ENCODE results near the gene CCDC142.
A peak's percentile ranks its signal among the peaks of the same experiment; 100 is the strongest.

Gene CCDC142, protein sequence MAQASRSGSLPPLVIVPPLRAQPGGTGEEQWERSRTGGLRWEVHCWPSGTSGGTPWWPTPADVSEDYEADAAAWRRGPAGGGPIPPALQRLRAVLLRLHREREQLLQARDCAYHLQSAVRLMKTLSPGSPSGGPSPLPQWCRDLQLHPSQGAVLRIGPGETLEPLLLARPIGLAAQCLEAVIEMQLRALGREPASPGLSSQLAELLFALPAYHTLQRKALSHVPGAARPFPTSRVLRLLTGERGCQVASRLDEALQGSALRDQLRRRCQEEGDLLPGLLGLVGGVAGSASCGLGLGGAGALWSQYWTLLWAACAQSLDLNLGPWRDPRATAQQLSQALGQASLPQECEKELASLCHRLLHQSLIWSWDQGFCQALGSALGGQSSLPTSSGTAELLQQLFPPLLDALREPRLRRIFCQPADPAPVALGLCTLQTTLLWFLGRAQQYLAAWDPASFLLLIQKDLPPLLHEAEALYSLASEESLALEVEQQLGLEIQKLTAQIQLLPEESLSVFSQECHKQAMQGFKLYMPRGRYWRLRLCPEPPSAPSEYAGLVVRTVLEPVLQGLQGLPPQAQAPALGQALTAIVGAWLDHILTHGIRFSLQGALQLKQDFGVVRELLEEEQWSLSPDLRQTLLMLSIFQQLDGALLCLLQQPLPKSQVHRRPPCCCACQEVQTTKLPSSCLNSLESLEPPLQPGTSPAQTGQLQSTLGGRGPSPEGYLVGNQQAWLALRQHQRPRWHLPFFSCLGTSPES

DNA sequence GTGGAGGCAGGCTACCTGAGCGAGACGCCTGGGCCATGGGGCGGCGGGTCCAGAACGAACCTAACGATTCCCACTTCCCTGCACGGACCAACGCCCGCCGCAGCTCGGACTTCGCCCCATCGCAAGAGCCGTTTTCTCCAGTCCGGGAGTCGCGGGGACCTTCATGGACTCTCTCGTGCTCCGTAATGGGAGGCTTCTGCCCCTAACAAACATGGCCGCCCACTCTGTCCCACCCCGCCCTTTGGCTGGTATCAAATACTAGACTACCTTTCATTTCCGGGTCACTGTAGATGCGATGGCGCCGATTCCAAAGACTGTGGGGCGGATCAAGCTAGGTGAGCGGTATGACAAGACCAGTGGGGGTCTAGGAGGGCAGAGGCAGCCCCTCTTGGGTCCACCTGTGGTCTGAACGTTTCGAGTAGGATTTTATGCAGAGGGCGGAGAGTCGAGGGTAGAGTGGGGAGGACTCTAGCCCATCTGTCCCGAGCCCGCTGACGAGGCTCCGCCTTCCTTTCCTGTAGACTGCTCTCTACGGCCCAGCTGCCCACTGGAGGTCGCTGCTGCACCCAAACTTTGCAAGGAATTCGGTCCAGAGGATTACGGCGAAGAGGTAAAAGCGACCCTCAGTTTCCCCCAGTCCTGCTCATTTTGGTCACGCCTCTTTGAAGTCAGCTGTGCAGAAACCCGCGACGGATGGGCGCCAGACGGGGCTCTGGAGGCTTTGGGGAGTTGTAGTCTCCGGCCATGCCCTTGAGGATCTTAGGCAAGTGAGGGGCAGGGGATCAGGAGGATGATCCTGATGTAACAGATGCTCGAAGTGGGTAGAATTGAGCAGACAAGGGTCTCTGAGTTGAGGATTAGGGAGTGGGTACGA, at the start of gene CCDC142, which contains the start of gene TTC31:
Gene CCDC142, minus strand, starts transcription at position 198 of the 874 bp plus-strand sequence. Its CDS starts 161 bp downstream, at position 37.
Gene TTC31, plus strand, starts transcription at position 281 of the 874 bp plus-strand sequence. Its CDS starts 15 bp downstream, at position 296.
- in situ Hi-C loops (cut with HindIII; ENCODE audit: low sequenced_read_pairs): no loop called here
- TF ChIP-seq, protein P1, sequence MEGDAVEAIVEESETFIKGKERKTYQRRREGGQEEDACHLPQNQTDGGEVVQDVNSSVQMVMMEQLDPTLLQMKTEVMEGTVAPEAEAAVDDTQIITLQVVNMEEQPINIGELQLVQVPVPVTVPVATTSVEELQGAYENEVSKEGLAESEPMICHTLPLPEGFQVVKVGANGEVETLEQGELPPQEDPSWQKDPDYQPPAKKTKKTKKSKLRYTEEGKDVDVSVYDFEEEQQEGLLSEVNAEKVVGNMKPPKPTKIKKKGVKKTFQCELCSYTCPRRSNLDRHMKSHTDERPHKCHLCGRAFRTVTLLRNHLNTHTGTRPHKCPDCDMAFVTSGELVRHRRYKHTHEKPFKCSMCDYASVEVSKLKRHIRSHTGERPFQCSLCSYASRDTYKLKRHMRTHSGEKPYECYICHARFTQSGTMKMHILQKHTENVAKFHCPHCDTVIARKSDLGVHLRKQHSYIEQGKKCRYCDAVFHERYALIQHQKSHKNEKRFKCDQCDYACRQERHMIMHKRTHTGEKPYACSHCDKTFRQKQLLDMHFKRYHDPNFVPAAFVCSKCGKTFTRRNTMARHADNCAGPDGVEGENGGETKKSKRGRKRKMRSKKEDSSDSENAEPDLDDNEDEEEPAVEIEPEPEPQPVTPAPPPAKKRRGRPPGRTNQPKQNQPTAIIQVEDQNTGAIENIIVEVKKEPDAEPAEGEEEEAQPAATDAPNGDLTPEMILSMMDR (IDR thresholded peaks at IDR 0.05; ENCODE audit: low read depth, low read length, missing control alignments): peak; percentile 92
- peak within 1 kb of the TSS; percentile 94 for H3K4me3 ChIP-seq (ENCODE audit: low read depth, low read length)
- DNase-seq (ENCODE audit: low read depth): peak; percentile 87

DNA sequence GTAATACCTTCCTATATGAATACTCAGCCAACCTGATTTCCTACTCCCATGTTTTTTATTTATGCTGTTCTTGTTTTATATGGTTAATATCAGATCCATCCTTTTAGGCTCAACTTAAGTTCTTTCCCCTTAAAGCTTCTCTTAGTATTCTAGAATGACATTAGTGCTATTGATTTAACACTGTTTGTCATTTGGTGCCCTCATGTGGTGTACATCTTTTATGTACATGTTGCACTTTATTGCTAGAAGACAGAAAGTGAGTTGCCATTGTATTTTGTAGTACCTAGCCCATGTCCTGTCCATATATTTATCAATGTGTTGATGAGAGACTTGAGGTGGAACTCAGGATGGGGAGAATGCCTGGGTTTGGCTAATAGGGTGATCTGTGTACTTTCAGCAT, 49.4 kb upstream of the CCDC142 start:
- no peak overlapping the region for H3K4me3 ChIP-seq (ENCODE audit: low read depth, low read length)
- in situ Hi-C loops (cut with HindIII; ENCODE audit: low sequenced_read_pairs): no loop called here
- TF ChIP-seq, protein P1 (IDR thresholded peaks at IDR 0.05; ENCODE audit: low read depth, low read length, missing control alignments): no peak
- DNase-seq (ENCODE audit: low read depth): no peak

DNA sequence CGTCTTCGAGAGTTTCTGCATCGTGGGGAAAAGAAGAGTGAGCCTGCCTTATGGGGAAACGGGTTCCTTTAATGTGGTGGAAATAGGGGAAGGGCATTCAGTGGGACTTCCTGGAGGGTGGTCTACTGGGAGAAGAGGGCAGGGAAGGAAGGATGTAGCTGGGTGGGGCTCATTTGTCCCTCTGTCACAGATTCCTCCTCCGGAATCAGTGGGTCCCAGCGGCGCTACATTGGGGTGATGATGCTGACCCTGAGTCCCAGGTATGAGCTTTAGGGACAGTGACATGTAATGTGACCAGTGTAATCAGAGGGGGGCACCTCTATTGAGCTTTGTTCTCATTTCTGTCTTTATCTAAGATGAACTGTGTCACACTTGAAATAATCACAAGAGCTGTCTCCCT, 48.9 kb upstream of the CCDC142 start:
- TF ChIP-seq, protein P1 (IDR thresholded peaks at IDR 0.05; ENCODE audit: low read depth, low read length, missing control alignments): no peak
- H3K4me3 ChIP-seq (ENCODE audit: low read depth, low read length): no peak overlapping the region
- DNase-seq (ENCODE audit: low read depth): no peak
- in situ Hi-C loops (cut with HindIII; ENCODE audit: low sequenced_read_pairs): no loop called here

DNA sequence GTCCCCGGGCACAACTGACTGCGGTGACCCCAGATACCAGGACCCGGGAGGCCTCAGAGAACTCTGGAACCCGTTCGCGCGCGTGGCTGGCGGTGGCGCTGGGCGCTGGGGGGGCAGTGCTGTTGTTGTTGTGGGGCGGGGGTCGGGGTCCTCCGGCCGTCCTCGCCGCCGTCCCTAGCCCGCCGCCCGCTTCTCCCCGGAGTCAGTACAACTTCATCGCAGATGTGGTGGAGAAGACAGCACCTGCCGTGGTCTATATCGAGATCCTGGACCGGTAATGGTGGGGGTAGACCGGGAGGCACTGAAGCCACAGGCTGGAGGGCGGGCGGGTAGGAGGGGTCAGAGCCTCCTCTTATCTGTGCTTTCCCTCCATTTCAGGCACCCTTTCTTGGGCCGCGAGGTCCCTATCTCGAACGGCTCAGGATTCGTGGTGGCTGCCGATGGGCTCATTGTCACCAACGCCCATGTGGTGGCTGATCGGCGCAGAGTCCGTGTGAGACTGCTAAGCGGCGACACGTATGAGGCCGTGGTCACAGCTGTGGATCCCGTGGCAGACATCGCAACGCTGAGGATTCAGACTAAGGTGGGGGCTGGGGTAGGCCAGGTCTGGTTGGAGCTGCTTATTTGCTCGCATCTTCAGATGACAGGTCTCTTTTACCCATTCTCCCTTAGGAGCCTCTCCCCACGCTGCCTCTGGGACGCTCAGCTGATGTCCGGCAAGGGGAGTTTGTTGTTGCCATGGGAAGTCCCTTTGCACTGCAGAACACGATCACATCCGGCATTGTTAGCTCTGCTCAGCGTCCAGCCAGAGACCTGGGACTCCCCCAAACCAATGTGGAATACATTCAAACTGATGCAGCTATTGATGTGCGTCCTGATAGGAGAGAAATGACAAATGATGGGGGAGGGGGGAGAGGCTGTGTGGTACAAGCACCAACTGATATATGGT, 47.7 kb upstream of the CCDC142 start:
- TF ChIP-seq, protein P1 (IDR thresholded peaks at IDR 0.05; ENCODE audit: low read depth, low read length, missing control alignments): no peak
- no peak for DNase-seq (ENCODE audit: low read depth)
- in situ Hi-C loops (cut with HindIII; ENCODE audit: low sequenced_read_pairs): no loop called here
- H3K4me3 ChIP-seq (ENCODE audit: low read depth, low read length): peak overlapping the region; percentile 99

DNA sequence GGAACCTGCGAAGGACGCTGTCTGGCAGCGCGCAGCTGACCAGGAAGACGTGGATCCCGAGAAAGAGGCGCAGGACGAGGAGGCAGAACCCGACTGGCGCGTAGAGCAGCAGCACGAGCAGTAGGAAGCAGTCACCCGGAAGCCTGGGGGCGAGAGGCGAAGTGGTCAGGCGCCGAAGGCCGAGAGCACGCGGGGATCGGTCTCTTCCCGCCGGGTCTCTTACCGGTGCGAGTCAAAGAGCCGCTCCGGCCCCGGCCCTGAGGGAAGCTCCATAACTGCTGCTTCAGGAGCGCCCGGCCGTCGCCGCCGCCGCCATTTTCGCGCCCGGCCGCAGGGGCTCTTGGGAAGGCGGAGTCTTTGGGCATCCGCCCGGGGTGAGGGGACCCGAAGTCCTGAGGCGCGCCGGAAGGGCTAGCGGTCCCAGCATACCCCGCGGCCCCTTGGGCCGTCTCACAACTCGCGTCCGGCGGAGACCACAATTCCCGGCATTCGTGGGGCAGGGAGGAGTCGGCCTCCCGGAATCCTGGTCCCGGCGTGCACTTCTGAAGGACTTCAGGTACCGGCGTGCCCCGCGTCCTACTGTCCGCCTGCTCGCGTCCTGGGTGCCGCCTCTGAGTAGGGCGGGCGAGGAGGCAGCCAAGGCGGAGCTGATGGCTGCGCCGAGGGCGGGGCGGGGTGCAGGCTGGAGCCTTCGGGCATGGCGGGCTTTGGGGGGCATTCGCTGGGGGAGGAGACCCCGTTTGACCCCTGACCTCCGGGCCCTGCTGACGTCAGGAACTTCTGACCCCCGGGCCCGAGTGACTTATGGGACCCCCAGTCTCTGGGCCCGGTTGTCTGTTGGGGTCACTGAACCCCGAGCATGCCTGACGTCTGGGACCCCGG, 46.8 kb upstream of the CCDC142 start, which contains the start of the genes AUP1 and HTRA2:
Gene AUP1, minus strand, starts transcription at position 350 of the 882 bp plus-strand sequence. Its CDS starts 77 bp downstream, at position 273.
Gene HTRA2, plus strand, starts transcription at position 577 of the 882 bp plus-strand sequence. Its CDS starts 74 bp downstream, at position 651.
- in situ Hi-C loops (cut with HindIII; ENCODE audit: low sequenced_read_pairs): loop anchor here (5.0 kb wide), 1 partner anchor 92 kb away; no protein-coding TSS in a partner anchor
- peak within 1 kb of the TSS; percentile 99 for H3K4me3 ChIP-seq (ENCODE audit: low read depth, low read length)
- peak; percentile 99 for DNase-seq (ENCODE audit: low read depth)
- TF ChIP-seq, protein P1 (IDR thresholded peaks at IDR 0.05; ENCODE audit: low read depth, low read length, missing control alignments): no peak

Measured in astrocyte of the cerebellum (primary cell).